ENCODE data around the gene AJAP1.

GRCh38 chr1:4675454-4676186 is 21.2 kb downstream of the AJAP1 start:
- no peak for TF ChIP-seq CTCF (IDR thresholded peaks at IDR 0.05; ENCODE audit: low read depth, low read length)
- TF ChIP-seq EZH2phosphoT487 (IDR thresholded peaks at IDR 0.05; ENCODE audit: low read depth), result no peak

All from OCI-LY3 (cell line).